Prostate gland (tissue), 2 donors: ENCODE data around the gene VAMP3. TPM values are rescaled to one million over a fixed set of nuclear protein-coding genes. Genes with fewer than 3 reads are reported as not detected.

Experiments used
- DNase-seq: peaks from one replicate; pipeline ENCODE4 v3.0.0-alpha.2; 2019; ENCODE audit warnings: low spot score
- H3K27ac ChIP-seq, 2 donors: fragments of 200-600 bp; sonication (generic); 2 replicates each; pipeline ENCODE4 v1.5.1; 2017 to 2019
- H3K27me3 ChIP-seq: fragments of 200-600 bp; sonication (generic); replicated peaks from 2 replicates; pipeline ENCODE4 v1.5.1; 2019; ENCODE audit not compliant: insufficient read depth
- H3K36me3 ChIP-seq, 2 donors: fragments of 200-600 bp; sonication (generic); 1 replicate in 1 of 2; 2 replicates in 1 of 2; pipeline versions ENCODE4 v1.5.1 to v1.8.1; 2017 to 2019
- H3K4me1 ChIP-seq: fragments of 200-600 bp; sonication (generic); replicated peaks from 2 replicates; pipeline ENCODE4 v1.5.1; 2019
- H3K4me3 ChIP-seq, 2 donors: fragments of 200-600 bp; sonication (generic); 2 replicates each; pipeline ENCODE4 v1.5.1; 2017 to 2019
- H3K9me3 ChIP-seq: fragments of 200-600 bp; sonication (generic); 2 replicates; pipeline ENCODE4 v1.5.1; 2017
- POLR2A ChIP-seq: fragments of 450-650 bp; IDR thresholded peaks from one replicate; pipeline ENCODE4 v1.6.1; 2016; ENCODE audit warnings: antibody characterized with exemption, mild to moderate bottlenecking
- POLR2AphosphoS5 ChIP-seq: sonication (generic); formaldehyde crosslinking; IDR thresholded peaks from one replicate; pipeline ENCODE4 v1.6.1; 2017; ENCODE audit warnings: antibody characterized with exemption
- WGBS: methylation state at CpG from one replicate; pipeline ENCODE4 v1.1.5; 2018; 5-methylcytosine and 5-hydroxymethylcytosine counted together
- intact Hi-C: fragments of 100-400 bp; cut with DNase I; formaldehyde crosslinking; loops from one replicate; pipeline ENCODE4 v1.14.2; 2022
- total RNA-seq, 2 donors: library from RNA; depleted of rRNA; stranded (reverse); fragments of >200 nt; gene quantifications; one replicate each; pipeline ENCODE4 v1.1.0, GENCODE V29; 2016
- TF ChIP-seq, protein P1 (sequence below), 4 experiments: fragments of 200-600 bp in 2 of 4; fragments of 450-650 bp in 2 of 4; sonication (generic) in 2 of 4; IDR thresholded peaks; 1 replicate in 3 of 4; 2 replicates in 1 of 4; pipeline ENCODE4 v1.5.1; 2016 to 2019; ENCODE audit warnings: antibody characterized with exemption in 4 of 4, mild to moderate bottlenecking in 2 of 4, moderate library complexity in 2 of 4

Gene VAMP3, protein sequence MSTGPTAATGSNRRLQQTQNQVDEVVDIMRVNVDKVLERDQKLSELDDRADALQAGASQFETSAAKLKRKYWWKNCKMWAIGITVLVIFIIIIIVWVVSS
- 10 to 100 TPM; 85.2 to 95.1 TPM for total RNA-seq

DNA sequence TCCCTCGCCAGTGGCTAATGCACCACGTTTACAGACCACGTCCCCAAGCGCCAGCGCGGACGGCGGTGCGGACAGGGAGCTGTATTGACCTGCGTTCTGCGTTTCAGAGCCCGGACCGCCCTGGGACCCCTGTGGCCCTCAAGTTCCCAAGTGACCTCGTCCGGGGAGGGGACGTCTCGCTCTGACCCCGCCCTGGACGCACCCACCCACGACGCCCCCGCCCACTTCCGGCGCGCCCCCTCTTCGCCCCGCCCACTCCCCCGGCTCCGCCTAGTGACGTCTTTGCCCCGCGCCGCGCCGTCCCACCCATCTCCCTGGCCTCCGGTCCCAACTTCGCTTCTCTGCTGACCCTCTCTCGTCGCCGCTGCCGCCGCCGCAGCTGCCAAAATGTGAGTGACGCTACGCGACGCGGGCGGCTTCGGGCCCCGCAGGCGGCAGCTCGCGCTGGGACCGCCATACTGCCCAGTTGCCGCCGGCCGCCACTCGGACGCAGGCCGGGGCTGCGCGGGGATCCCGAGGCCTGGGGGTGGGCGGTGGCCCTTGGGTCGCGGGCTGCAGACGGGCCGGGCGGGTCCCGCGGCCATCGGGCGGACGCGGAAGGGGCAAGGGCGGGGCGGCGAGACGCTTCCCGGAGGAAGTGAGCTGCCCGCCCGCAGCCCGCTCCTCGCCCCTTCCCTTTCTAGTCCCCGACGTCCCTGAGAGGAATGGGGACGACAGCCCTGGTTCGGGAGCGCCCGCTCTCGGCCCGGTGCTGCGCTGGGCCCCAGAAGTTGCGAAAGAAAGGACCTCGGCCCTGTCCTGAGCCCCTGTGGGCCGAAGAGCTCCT lies at the start of gene VAMP3:
Gene VAMP3 (plus strand): TSS at position 300 of the 826 bp plus-strand sequence. CDS start 88 bp downstream, at position 388.
- peak within 1 kb of the TSS; percentile 90 to 92 for H3K4me3 ChIP-seq
- peaks cover 5% of the 10 kb centered on the region for H3K4me1 ChIP-seq
- WGBS, result under 1% methylated on average over 86 of the region's 97 CpGs
- DNase-seq, result peak; percentile 85
- TF ChIP-seq POLR2AphosphoS5 (peak; percentile 67), POLR2A (peak; percentile 75)
- TF ChIP-seq, protein P1, sequence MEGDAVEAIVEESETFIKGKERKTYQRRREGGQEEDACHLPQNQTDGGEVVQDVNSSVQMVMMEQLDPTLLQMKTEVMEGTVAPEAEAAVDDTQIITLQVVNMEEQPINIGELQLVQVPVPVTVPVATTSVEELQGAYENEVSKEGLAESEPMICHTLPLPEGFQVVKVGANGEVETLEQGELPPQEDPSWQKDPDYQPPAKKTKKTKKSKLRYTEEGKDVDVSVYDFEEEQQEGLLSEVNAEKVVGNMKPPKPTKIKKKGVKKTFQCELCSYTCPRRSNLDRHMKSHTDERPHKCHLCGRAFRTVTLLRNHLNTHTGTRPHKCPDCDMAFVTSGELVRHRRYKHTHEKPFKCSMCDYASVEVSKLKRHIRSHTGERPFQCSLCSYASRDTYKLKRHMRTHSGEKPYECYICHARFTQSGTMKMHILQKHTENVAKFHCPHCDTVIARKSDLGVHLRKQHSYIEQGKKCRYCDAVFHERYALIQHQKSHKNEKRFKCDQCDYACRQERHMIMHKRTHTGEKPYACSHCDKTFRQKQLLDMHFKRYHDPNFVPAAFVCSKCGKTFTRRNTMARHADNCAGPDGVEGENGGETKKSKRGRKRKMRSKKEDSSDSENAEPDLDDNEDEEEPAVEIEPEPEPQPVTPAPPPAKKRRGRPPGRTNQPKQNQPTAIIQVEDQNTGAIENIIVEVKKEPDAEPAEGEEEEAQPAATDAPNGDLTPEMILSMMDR (IDR thresholded peaks at IDR 0.05), result no peak
- H3K9me3 ChIP-seq, result no peaks in the 10 kb centered on the region
- H3K36me3 ChIP-seq, result no peaks in the 10 kb centered on the region
- intact Hi-C loops, result no loop called here
- no peaks in the 10 kb centered on the region for H3K27me3 ChIP-seq
- H3K27ac ChIP-seq, result peak within 1 kb of the TSS; percentile 84 to 94

DNA sequence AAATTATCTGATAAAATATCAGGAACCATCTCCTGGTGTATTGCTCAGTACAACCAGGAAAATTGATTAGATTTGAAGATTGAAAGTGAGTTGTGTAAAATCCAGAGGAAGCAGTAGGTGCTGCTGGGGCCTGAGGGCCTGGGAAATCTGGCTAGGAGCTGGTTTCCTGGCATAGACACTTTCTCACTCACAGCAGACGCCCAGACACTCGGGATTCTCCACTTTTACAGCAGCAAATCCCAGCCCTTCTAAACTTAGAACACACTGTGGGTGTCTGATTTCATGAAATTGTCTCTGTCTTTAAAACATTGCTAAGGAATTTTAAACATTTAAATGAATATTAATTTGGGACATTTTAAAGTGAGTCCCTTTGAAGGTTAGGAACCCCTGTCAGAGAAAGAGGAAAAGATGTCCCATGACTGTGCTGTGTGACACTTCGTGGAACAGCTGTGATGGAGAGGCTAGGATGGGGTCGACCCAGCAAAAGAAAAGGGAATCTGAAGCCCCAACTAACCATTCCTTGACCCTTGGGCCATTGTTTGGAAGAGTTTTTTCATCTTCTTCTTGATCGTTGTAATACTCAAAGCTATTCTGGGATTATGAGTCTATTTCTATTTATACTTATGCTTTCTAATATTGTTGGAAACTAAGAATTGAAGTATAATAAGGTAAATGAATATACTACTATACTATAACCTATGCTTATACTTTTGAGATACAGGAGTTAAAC lies 49.0 kb upstream of the VAMP3 start:
- Histone ChIP-seq H3K4me3 (no peak overlapping the region), H3K36me3 (no peaks in the 10 kb centered on the region), H3K4me1 (no peaks in the 10 kb centered on the region), H3K27ac (no peak overlapping the region), H3K27me3 (no peaks in the 10 kb centered on the region), H3K9me3 (no peaks in the 10 kb centered on the region)
- intact Hi-C loops, result no loop called here
- TF ChIP-seq, protein P1 (IDR thresholded peaks at IDR 0.05), result no peak
- no peak for TF ChIP-seq POLR2A
- no peak for TF ChIP-seq POLR2AphosphoS5
- 52% methylated on average over 5 of the region's 5 CpGs for WGBS
- DNase-seq, result no peak

DNA sequence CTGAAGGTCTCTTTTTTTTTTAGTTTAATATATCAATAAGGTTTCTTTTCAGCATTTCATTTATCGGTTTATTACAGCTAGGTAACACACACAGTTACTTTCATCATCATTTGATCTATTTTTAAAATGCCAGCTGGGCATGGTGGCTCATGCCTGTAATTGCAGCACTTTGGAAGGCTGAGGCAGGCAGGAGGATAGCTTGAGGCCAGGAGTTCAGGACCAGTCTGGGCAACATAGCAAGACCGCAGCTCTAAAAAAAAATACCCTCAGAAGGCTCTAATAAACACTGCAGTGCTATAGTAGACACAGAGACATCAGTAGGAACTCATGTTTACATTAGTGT lies 48.5 kb upstream of the VAMP3 start:
- 88% methylated on average over 2 of the region's 2 CpGs for WGBS
- Histone ChIP-seq H3K9me3 (no peaks in the 10 kb centered on the region), H3K27ac (no peak overlapping the region), H3K4me1 (no peaks in the 10 kb centered on the region), H3K27me3 (no peaks in the 10 kb centered on the region), H3K36me3 (no peaks in the 10 kb centered on the region), H3K4me3 (no peak overlapping the region)
- TF ChIP-seq, protein P1 (IDR thresholded peaks at IDR 0.05), result no peak
- TF ChIP-seq POLR2AphosphoS5 (no peak), POLR2A (no peak)
- DNase-seq, result no peak
- intact Hi-C loops, result no loop called here

DNA sequence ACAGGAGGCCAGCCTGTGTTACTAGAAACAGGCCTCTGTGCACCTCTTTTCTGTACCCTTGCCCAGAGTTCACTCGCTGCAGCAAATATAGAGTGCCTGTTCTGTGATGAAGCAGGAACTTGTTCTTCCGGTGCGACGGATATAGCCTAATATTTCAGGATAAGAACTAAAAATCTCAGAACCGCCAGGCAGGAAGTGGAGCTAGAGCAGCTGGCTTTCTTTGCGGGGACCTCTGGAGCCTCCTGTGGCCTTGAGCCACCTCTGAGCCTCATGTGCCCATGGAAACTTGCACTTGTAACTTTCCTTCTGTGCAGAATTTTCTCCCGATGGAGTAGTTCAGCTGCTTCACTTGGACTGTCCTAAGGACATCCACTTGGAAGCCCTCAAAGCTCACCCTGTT lies 44.5 kb upstream of the VAMP3 start:
- DNase-seq, result no peak
- Histone ChIP-seq H3K9me3 (no peaks in the 10 kb centered on the region), H3K27me3 (no peaks in the 10 kb centered on the region), H3K27ac (no peak overlapping the region), H3K36me3 (no peaks in the 10 kb centered on the region), H3K4me1 (no peaks in the 10 kb centered on the region), H3K4me3 (no peak overlapping the region)
- 38% methylated on average over 7 of the region's 7 CpGs for WGBS
- intact Hi-C loops, result no loop called here
- TF ChIP-seq, protein P1 (IDR thresholded peaks at IDR 0.05), result no peak
- TF ChIP-seq POLR2A (no peak), POLR2AphosphoS5 (no peak)
